Measurements from ENCODE around the gene TLL1.

TLL1 gene

GRCh38 chr4:165875446-165875845 is 2.4 kb downstream of the TLL1 start:
- no peak for TF ChIP-seq CTCF (IDR thresholded peaks at IDR 0.05; ENCODE audit: control extremely low read depth, extremely low read depth, low read depth, missing control alignments)
- ChIA-PET CTCF (interaction anchor here (1.1 kb wide), 3 partner anchors 14 to 40 kb away, joined by 3 read pairs; no protein-coding TSS in a partner anchor), POLR2A (no interaction called here)

GRCh38 chr4:165877286-165877685 is 4.2 kb downstream of the TLL1 start:
- no peak for TF ChIP-seq CTCF (IDR thresholded peaks at IDR 0.05; ENCODE audit: control extremely low read depth, extremely low read depth, low read depth, missing control alignments)
- POLR2A ChIA-PET, result no interaction called here
- DNase-seq (ENCODE audit: extremely low spot score), result no peak
- CTCF ChIA-PET, result no interaction called here

More at GRCh38 chr4:165875446-165875845, 2.4 kb downstream of the TLL1 start:
- no peak for DNase-seq (ENCODE audit: extremely low spot score)

- no peak for TF ChIP-seq CTCF (IDR thresholded peaks at IDR 0.05; ENCODE audit: control extremely low read depth, extremely low read depth, low read depth, missing control alignments)
- ChIA-PET POLR2A (no interaction called here), CTCF (interaction anchor here (1.0 to 1.5 kb wide), 2 partner anchors 9 to 10 kb away, joined by 4 to 6 read pairs; no protein-coding TSS in a partner anchor)
- DNase-seq (ENCODE audit: extremely low spot score), result no peak
Measured at GRCh38 chr4:165879641-165880040, 6.6 kb downstream of the TLL1 start.

GRCh38 chr4:165894159-165894558 is 21.1 kb downstream of the TLL1 start:
- no peak for TF ChIP-seq CTCF (IDR thresholded peaks at IDR 0.05; ENCODE audit: control extremely low read depth, extremely low read depth, low read depth, missing control alignments)
- ChIA-PET POLR2A (no interaction called here), CTCF (interaction anchor here (1.7 kb wide), 1 partner anchor 26 kb away, joined by 3 read pairs; no protein-coding TSS in a partner anchor)
- DNase-seq (ENCODE audit: extremely low spot score), result no peak

- no peak for DNase-seq (ENCODE audit: extremely low spot score)
- TF ChIP-seq CTCF (IDR thresholded peaks at IDR 0.05; ENCODE audit: control extremely low read depth, extremely low read depth, low read depth, missing control alignments), result no peak
- ChIA-PET CTCF (no interaction called here), POLR2A (no interaction called here)
Measured at GRCh38 chr4:165905405-165906027, 32.5 kb downstream of the TLL1 start.

- ChIA-PET CTCF (interaction anchor here (1.3 kb wide), 1 partner anchor 23 kb away, joined by 3 read pairs; no protein-coding TSS in a partner anchor), POLR2A (no interaction called here)
- no peak for DNase-seq (ENCODE audit: extremely low spot score)
- TF ChIP-seq CTCF (IDR thresholded peaks at IDR 0.05; ENCODE audit: control extremely low read depth, extremely low read depth, low read depth, missing control alignments), result no peak
Measured at GRCh38 chr4:165906272-165906671, 33.2 kb downstream of the TLL1 start.
